Subcutaneous adipose tissue (tissue), 4 donors: ENCODE results near the gene PRR5L. TPM values are rescaled to one million over a fixed set of nuclear protein-coding genes. Genes with fewer than 3 reads are reported as not detected.

Experiments
- CTCF ChIP-seq: fragments of 450-650 bp; IDR thresholded peaks from one replicate; pipeline ENCODE4 v1.5.1; 2016; ENCODE audit warnings: low read depth, mild to moderate bottlenecking, control low read depth, antibody characterized with exemption, moderate library complexity
- total RNA-seq, 4 donors: library from RNA; depleted of rRNA; stranded (reverse); fragments of >200 nt; gene quantifications; one replicate each; pipeline ENCODE4 v1.1.0, GENCODE V29; 2016

PRR5L gene
- total RNA-seq, 4 donors from 2014 or later = 10.6 to 24.8 (median 12.9) TPM

- TF ChIP-seq CTCF = no peak
These were observed 4.6 kb downstream of the PRR5L start for GRCh38 chr11:36300650-36301049.

DNA sequence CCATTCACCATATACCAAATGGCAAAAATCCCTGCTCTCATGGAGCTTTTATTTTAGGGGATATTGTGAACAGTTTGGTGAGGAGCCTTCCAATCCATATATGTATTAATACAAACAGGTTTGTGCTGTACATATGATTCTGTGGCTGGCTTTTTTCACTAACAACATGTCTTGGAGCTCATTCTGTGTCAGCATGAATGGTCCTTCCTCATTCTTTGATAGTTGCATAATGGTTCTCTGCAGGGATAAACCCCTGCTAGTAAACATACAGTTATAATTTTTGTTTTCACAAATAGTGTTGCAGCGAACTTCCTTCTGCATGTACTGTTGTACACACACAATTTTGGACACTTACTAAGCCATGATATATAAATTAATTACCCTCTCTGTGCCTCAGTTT, 8.3 kb downstream of the PRR5L start:
- no peak for TF ChIP-seq CTCF

DNA sequence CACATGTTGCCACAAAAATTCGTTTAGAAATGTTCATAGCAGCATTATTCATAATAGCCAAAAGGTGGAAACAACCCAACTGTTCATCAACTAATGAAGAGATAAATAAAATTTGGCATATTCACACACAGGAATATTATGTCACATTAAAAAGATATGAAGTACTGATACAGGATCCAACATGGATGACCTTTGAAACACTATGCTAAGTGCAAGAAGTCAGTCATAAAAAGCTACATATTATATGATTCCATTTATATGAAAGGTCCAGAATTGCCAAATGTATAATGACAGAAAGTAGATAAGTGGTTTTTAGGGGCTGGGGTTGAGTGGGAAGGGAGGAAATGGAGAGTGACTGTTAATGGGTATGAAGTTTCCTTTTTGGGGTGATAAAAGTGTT, 9.0 kb downstream of the PRR5L start:
- no peak for TF ChIP-seq CTCF

GRCh38 chr11:36306888-36307287, 10.8 kb downstream of the PRR5L start:
- no peak for TF ChIP-seq CTCF

DNA sequence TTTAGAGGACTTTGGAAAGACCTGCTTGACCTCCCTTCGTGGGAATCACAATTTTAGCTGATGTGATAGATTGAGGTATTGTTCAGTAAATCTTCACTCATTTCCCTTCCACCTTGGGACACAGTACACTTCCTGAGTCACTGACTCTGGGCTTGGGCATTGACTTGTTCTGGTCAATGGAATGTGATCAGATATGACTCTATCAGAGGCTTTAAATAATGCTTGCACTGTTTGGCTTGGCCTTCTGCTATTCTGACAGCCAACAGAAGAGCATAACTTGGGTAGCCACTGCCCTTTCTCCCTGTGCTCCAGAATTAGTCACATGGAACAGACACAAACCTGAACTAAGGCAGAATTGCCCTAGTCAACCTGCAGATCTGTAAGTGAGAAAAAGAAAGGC, 12.5 kb downstream of the PRR5L start:
- TF ChIP-seq CTCF = no peak

- TF ChIP-seq CTCF = no peak
These were observed 13.7 kb downstream of the PRR5L start for GRCh38 chr11:36309779-36310178.

GRCh38 chr11:36311926-36312595, 16.0 kb downstream of the PRR5L start:
- TF ChIP-seq CTCF = no peak
